Measurements from ENCODE around the gene IQCE. TPM values are rescaled to one million over a fixed set of nuclear protein-coding genes. Genes with fewer than 3 reads are reported as not detected.
A peak's percentile ranks its signal among the peaks of the same experiment; 100 is the strongest.

IQCE gene
- total and polyA plus RNA-seq, 2 experiments from 2014 or later = 18.0 to 41.4 TPM

DNA sequence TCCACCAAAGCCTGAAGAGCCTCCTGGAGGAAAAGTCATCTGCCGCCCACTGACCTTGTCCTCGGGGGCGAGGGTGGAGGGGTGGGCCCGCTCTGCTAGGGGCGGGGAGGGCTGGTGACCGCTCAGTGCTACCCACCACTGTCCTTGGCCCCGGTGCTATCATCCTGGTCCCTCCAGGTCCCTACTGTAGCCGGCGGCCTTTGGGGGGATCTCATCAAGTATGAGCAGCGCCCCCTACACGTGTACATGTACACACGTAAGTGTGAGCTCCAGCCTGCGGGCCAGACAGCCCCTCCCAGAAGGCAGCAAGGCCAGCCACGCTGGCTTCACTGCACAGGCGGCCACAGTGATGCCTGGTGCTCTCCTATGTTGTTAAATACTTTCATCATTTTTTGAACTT is 92.6 kb downstream of the IQCE start:
- Histone ChIP-seq H3K9me3 (ENCODE audit: low read depth) (no peaks in the 10 kb centered on the region), H3K36me3 (peaks cover 30% of the 10 kb centered on the region), H3K27me3 (no peaks in the 10 kb centered on the region), H3K4me3 (no peak overlapping the region), H3K4me1 (ENCODE audit: low read depth) (no peaks in the 10 kb centered on the region), H3K27ac (peak overlapping the region; percentile 60)
- TF ChIP-seq, protein P1, sequence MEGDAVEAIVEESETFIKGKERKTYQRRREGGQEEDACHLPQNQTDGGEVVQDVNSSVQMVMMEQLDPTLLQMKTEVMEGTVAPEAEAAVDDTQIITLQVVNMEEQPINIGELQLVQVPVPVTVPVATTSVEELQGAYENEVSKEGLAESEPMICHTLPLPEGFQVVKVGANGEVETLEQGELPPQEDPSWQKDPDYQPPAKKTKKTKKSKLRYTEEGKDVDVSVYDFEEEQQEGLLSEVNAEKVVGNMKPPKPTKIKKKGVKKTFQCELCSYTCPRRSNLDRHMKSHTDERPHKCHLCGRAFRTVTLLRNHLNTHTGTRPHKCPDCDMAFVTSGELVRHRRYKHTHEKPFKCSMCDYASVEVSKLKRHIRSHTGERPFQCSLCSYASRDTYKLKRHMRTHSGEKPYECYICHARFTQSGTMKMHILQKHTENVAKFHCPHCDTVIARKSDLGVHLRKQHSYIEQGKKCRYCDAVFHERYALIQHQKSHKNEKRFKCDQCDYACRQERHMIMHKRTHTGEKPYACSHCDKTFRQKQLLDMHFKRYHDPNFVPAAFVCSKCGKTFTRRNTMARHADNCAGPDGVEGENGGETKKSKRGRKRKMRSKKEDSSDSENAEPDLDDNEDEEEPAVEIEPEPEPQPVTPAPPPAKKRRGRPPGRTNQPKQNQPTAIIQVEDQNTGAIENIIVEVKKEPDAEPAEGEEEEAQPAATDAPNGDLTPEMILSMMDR (IDR thresholded peaks at IDR 0.05; ENCODE audit: low read depth, low read length) = peak; percentile 13
- DNase-seq (ENCODE audit: low read depth in 1 of 2, low spot score in 1 of 2) = peak; percentile 36 to 55

DNA sequence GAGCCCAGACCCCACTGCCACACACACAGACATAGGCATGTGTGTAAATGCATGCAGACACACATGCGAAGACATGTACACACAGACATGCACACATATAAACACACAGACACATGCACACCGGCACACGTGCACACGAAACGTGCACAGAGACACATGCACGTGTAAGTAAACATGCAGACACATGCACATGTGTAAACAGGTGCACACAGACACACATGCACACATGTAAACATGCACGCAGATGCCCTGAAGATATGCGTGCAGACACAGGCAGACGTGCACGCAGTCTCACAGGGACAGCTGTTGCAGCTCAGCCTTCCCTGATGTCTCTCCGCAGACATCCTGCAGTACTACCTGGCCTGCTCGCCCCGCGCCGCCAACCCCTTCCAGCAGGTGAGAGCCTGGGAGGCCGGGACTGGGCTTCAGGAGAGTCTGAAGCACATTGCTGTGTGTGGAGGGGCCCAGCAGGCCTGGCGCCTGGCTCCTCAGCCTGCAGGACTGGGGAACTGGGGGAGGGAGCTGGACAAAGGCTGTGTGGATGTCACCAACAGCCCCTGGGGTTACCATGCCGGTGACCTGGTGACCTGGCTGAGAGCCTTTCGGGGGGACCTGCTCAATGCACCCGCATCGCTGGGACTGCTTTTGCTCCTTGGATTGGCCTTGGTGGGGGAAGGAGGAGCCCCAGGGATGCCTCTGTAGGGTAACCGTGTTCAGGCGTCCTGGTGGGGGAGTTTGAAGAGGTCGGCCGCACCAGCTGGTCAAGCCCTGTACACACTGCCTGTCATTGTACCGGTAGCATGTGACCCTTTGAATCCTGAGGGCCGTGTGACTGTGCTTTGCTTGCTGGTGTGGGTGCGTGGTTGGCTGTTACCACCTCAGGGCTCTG is 93.3 kb downstream of the IQCE start:
- TF ChIP-seq, protein P1 (IDR thresholded peaks at IDR 0.05; ENCODE audit: low read depth, low read length) = no peak
- Histone ChIP-seq H3K4me3 (no peak overlapping the region), H3K36me3 (peaks cover 31% of the 10 kb centered on the region), H3K27ac (no peak overlapping the region), H3K9me3 (ENCODE audit: low read depth) (no peaks in the 10 kb centered on the region), H3K4me1 (ENCODE audit: low read depth) (no peaks in the 10 kb centered on the region), H3K27me3 (no peaks in the 10 kb centered on the region)
- no peak for DNase-seq (ENCODE audit: low read depth in 1 of 2, low spot score in 1 of 2)

DNA sequence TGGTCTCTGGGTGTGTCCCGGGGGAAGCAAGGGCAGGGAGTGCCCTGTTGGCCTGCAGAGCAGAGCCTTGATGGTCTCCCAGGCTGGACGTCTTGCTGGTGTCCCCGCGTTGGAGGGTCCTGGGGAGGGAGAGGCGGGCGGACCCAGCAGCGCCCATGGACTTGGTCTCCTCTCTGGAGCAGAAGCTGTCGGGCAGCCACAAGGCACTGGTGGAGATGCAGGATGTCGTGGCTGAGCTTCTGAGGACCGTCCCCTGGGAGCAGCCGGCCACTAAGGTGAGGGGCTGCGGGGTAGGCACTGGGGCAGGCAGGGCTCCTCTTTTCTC is 93.9 kb downstream of the IQCE start:
- no peak for DNase-seq (ENCODE audit: low read depth in 1 of 2, low spot score in 1 of 2)
- Histone ChIP-seq H3K4me1 (ENCODE audit: low read depth) (no peaks in the 10 kb centered on the region), H3K4me3 (no peak overlapping the region), H3K27ac (no peak overlapping the region), H3K9me3 (ENCODE audit: low read depth) (no peaks in the 10 kb centered on the region), H3K27me3 (no peaks in the 10 kb centered on the region), H3K36me3 (peaks cover 27% of the 10 kb centered on the region)
- TF ChIP-seq, protein P1 (IDR thresholded peaks at IDR 0.05; ENCODE audit: low read depth, low read length) = no peak

DNA sequence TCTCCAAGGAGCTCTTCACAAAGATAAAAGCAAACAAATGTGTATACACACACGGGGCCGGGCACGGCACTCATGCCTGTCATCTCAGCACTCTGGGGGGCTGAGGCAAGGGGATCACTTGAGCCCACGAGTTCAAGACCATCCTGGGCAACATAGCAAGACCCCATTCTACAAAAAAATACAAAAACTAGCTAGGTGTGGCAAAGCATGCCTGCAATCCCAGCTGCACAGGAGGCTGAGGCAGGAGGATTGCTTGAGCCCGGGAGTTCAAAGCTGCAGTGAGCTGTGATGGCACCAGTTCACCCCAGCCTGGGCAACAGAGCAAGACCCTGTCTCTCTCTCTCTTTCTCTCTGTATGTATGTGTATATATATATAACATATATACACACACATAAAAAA is 95.3 kb downstream of the IQCE start:
- H3K36me3 ChIP-seq = peaks cover 34% of the 10 kb centered on the region

DNA sequence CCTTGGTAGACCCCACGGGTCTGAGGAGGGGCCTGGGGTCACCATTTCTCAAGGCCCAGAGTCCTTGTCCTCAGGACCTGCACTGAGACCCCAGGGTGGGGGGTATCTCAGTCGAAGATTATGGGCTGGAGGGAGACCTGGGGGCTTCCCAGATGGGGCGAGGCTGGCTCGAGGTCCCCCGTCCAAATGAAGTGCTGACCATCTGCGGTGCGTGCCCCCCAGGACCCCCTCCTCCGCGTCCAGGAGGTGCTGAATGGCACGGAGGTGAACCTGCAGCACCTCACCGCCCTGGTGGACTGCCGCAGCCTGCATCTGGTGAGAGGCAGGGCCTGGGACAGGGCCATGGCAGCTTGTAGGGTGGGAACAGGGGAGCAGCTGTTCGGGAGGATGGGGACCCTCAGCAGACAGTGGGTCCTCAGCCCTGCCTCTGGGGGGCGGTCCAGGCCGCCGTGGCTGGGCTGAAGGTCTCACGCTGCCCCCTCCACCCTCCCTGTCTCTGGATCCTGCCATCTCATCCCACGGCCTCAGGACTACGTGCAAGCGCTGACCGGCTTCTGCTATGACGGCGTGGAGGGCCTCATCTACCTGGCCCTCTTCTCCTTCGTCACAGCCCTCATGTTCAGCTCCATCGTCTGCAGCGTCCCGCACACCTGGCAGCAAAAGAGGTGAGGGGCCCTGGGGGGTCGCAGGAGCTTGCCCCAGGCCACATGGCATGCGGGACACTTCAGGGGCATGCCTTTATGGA is 97.3 kb downstream of the IQCE start:
- Histone ChIP-seq H3K4me1 (ENCODE audit: low read depth) (no peaks in the 10 kb centered on the region), H3K27ac (no peak overlapping the region), H3K4me3 (no peak overlapping the region), H3K27me3 (no peaks in the 10 kb centered on the region), H3K9me3 (ENCODE audit: low read depth) (no peaks in the 10 kb centered on the region), H3K36me3 (peaks cover 31% of the 10 kb centered on the region)
- TF ChIP-seq, protein P1 (IDR thresholded peaks at IDR 0.05; ENCODE audit: low read depth, low read length) = no peak
- DNase-seq (ENCODE audit: low read depth in 1 of 2, low spot score in 1 of 2) = no peak

More for the DNA sequence above, 95.3 kb downstream of the IQCE start:
- H3K4me3 ChIP-seq = no peak overlapping the region
- H3K27me3 ChIP-seq = no peaks in the 10 kb centered on the region
- no peak overlapping the region for H3K27ac ChIP-seq
- no peaks in the 10 kb centered on the region for H3K9me3 ChIP-seq (ENCODE audit: low read depth)
- DNase-seq (ENCODE audit: low read depth in 1 of 2, low spot score in 1 of 2) = no peak
- TF ChIP-seq, protein P1 (IDR thresholded peaks at IDR 0.05; ENCODE audit: low read depth, low read length) = no peak
- H3K4me1 ChIP-seq (ENCODE audit: low read depth) = no peaks in the 10 kb centered on the region

Measured in cardiac muscle cell (in vitro differentiated cells and primary cell).